CD14-positive monocyte (primary cell): ENCODE measurements around the gene FBXO22. TPM values are rescaled to one million over a fixed set of nuclear protein-coding genes. Genes with fewer than 3 reads are reported as not detected.
A peak's percentile ranks its signal among the peaks of the same experiment; 100 is the strongest.

Experiments used
- DNase-seq, 3 donors: peaks; one replicate each; pipeline ENCODE4 v3.0.0-alpha.2; 2011 to 2022
- H2AFZ ChIP-seq: 2 replicates; pipeline ENCODE4 v1.6.0; 2012; ENCODE audit warnings: mild to moderate bottlenecking, low read depth, low read length, inconsistent platforms; ENCODE audit not compliant: insufficient read depth, poor library complexity, severe bottlenecking
- H3K27ac ChIP-seq, 2 donors: 1 replicate in 1 of 2; 2 replicates in 1 of 2; pipeline ENCODE4 v1.5.1; 2012 to 2013; ENCODE audit warnings: low read length in 2 of 2, control low read depth in 1 of 2, inconsistent platforms in 1 of 2, low read depth in 1 of 2, mild to moderate bottlenecking in 1 of 2
- H3K27me3 ChIP-seq, 2 donors: one replicate each; pipeline versions ENCODE4 v1.6.0 to v1.6.1; 2011 to 2013; ENCODE audit warnings: low read length in 2 of 2; ENCODE audit not compliant: control insufficient read depth in 2 of 2, insufficient read depth in 2 of 2
- H3K36me3 ChIP-seq, 2 donors: replicated peaks in 1 of 2; 1 replicate in 1 of 2; 2 replicates in 1 of 2; pipeline versions ENCODE4 v1.5.1 to v1.6.1; 2012 to 2013; ENCODE audit warnings: low read length in 2 of 2, control low read depth in 1 of 2, inconsistent platforms in 1 of 2, mild to moderate bottlenecking in 1 of 2; ENCODE audit not compliant: insufficient read depth in 2 of 2, control insufficient read depth in 1 of 2
- H3K4me1 ChIP-seq, 2 donors: 1 replicate in 1 of 2; 2 replicates in 1 of 2; pipeline versions ENCODE4 v1.5.1 to v1.6.1; 2012 to 2013; ENCODE audit warnings: low read length in 2 of 2, control low read depth in 1 of 2, inconsistent platforms in 1 of 2, mild to moderate bottlenecking in 1 of 2, moderate library complexity in 1 of 2; ENCODE audit not compliant: insufficient read depth in 2 of 2, control insufficient read depth in 1 of 2
- H3K4me2 ChIP-seq: replicated peaks from 2 replicates; pipeline ENCODE3; 2012; ENCODE audit warnings: low read length, moderate library complexity, mild to moderate bottlenecking; ENCODE audit not compliant: poor library complexity, severe bottlenecking; ENCODE audit errors: extremely low read depth
- H3K4me3 ChIP-seq, 3 experiments: fragments of 200-600 bp in 1 of 3; sonication (generic) in 1 of 3; replicated peaks in 1 of 3; 1 replicate in 2 of 3; 2 replicates in 1 of 3; pipeline ENCODE4 v1.5.1; 2011 to 2013; ENCODE audit warnings: low read length in 3 of 3, mild to moderate bottlenecking in 3 of 3, control low read depth in 2 of 3, low read depth in 2 of 3, inconsistent platforms in 1 of 3, moderate library complexity in 1 of 3
- H3K79me2 ChIP-seq: 2 replicates; pipeline ENCODE4 v1.6.0; 2012; ENCODE audit warnings: mild to moderate bottlenecking, control low read depth, inconsistent platforms, low read length, moderate library complexity; ENCODE audit not compliant: insufficient read depth
- H3K9ac ChIP-seq: 2 replicates; pipeline ENCODE4 v1.6.0; 2017; ENCODE audit warnings: low read length, mild to moderate bottlenecking; ENCODE audit not compliant: insufficient read depth, poor library complexity, severe bottlenecking
- H3K9me3 ChIP-seq, 2 donors: replicated peaks in 1 of 2; 1 replicate in 1 of 2; 2 replicates in 1 of 2; pipeline versions ENCODE4 v1.5.1 to v1.6.1; 2012 to 2013; ENCODE audit warnings: low read length in 2 of 2, control low read depth in 1 of 2; ENCODE audit not compliant: control insufficient read depth in 1 of 2, insufficient read depth in 1 of 2
- H4K20me1 ChIP-seq: 2 replicates; pipeline ENCODE4 v1.6.0; 2012; ENCODE audit warnings: mild to moderate bottlenecking, low read length, control low read depth, moderate library complexity; ENCODE audit not compliant: insufficient read depth
- H3K27ac Mint-ChIP-seq, 7 donors: one replicate each; pipeline ENCODE4 v1.8.0; 2020; ENCODE audit warnings: mild to moderate bottlenecking in 7 of 7, mixed read lengths in 7 of 7, moderate library complexity in 6 of 7, inconsistent platforms in 2 of 7
- H3K27me3 Mint-ChIP-seq, 3 donors: one replicate each; pipeline ENCODE4 v1.8.0; 2021 to 2022; ENCODE audit warnings: low read depth in 3 of 3, mild to moderate bottlenecking in 3 of 3, mixed read lengths in 3 of 3, moderate library complexity in 3 of 3, inconsistent platforms in 1 of 3
- H3K36me3 Mint-ChIP-seq, 2 donors: one replicate each; pipeline ENCODE4 v1.8.0; 2020; ENCODE audit warnings: mixed read lengths in 2 of 2, inconsistent platforms in 1 of 2, mild to moderate bottlenecking in 1 of 2
- H3K4me1 Mint-ChIP-seq: one replicate; pipeline ENCODE4 v1.8.0; 2020; ENCODE audit warnings: mild to moderate bottlenecking, mixed read lengths
- H3K4me3 Mint-ChIP-seq, 2 donors: one replicate each; pipeline ENCODE4 v1.8.0; 2020; ENCODE audit warnings: mild to moderate bottlenecking in 2 of 2, mixed read lengths in 2 of 2, moderate library complexity in 1 of 2
- H3K9me3 Mint-ChIP-seq, 7 donors: one replicate each; pipeline ENCODE4 v1.8.0; 2020 to 2022; ENCODE audit warnings: mixed read lengths in 7 of 7, mild to moderate bottlenecking in 6 of 7, moderate library complexity in 6 of 7, inconsistent platforms in 2 of 7
- whole genome bisulfite sequencing: methylation state at CpG from one replicate; pipeline ENCODE4 v1.1.5; 2013; ENCODE audit warnings: missing lambda C conversion rate; ENCODE audit not compliant: insufficient coverage; 5-methylcytosine and 5-hydroxymethylcytosine counted together
- intact Hi-C, 2 donors: fragments of 100-400 bp; cut with micrococcal nuclease; formaldehyde crosslinking; loops; one replicate each; pipeline versions ENCODE4 v1.15.0 to v1.15.1; 2023
- polyA plus RNA-seq, 3 donors: library from polyadenylated mRNA; depleted of rRNA in 1 of 3; unstranded in 2 of 3; stranded (reverse) in 1 of 3; fragments of 300-500 nt in 2 of 3; fragments of >200 nt in 1 of 3; fragmentation: Illumina TruSeq in 2 of 3; gene quantifications; 1 replicate in 2 of 3; 2 replicates in 1 of 3; pipeline ENCODE4 v1.2.3, GENCODE V29; 2012 to 2021
- TF ChIP-seq, protein P1 (sequence below): fragments of 200-600 bp; IDR thresholded peaks from one replicate; pipeline ENCODE4 v1.8.0; 2022; ENCODE audit warnings: antibody characterized with exemption, mild to moderate bottlenecking

The FBXO22 gene
- polyA plus RNA-seq, 3 donors = 4.2 to 12.8 (median 12.3) TPM

DNA sequence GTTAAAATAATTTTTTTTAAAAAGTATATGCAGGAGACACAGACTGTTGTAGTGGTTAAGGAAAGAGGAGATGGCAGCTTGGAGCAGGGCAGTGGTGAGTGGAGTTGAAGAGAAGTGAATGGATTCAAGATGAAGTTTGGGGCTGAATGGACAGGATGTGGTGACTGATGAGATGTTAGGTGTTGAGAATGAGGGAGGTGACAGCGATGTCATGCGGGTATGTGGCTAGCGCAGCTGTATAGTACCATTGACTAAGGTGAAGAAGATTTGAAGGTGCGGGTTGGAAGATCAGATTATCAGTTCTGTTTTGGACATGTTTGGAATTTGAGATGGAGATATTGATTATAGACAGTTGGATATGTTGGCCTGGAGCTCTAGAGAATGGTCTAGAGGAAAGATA lies 20.1 kb downstream of the FBXO22 start:
- no peak overlapping the region for H3K4me3 Mint-ChIP-seq
- intact Hi-C loops = no loop called here
- Histone ChIP-seq H3K27me3 (no peaks in the 10 kb centered on the region), H4K20me1 (no peaks in the 10 kb centered on the region), H3K79me2 (no peaks in the 10 kb centered on the region), H3K4me2 (no peak overlapping the region), H3K4me3 (no peak overlapping the region), H2AFZ (no peak overlapping the region), H3K4me1 (peaks cover 0 to 9% of the 10 kb centered on the region in 2 donors), H3K9me3 (no peaks in the 10 kb centered on the region), H3K27ac (no peak overlapping the region), H3K36me3 (peaks cover 31 to 83% of the 10 kb centered on the region in 2 donors), H3K9ac (no peak overlapping the region)
- peak overlapping the region in 1 of 7 donors; percentile 3 for H3K27ac Mint-ChIP-seq
- peaks cover 54 to 59% of the 10 kb centered on the region in 2 donors for H3K36me3 Mint-ChIP-seq
- peaks cover 12% of the 10 kb centered on the region for H3K4me1 Mint-ChIP-seq
- DNase-seq = no peak
- H3K9me3 Mint-ChIP-seq = no peaks in the 10 kb centered on the region
- H3K27me3 Mint-ChIP-seq = no peaks in the 10 kb centered on the region
- TF ChIP-seq, protein P1, sequence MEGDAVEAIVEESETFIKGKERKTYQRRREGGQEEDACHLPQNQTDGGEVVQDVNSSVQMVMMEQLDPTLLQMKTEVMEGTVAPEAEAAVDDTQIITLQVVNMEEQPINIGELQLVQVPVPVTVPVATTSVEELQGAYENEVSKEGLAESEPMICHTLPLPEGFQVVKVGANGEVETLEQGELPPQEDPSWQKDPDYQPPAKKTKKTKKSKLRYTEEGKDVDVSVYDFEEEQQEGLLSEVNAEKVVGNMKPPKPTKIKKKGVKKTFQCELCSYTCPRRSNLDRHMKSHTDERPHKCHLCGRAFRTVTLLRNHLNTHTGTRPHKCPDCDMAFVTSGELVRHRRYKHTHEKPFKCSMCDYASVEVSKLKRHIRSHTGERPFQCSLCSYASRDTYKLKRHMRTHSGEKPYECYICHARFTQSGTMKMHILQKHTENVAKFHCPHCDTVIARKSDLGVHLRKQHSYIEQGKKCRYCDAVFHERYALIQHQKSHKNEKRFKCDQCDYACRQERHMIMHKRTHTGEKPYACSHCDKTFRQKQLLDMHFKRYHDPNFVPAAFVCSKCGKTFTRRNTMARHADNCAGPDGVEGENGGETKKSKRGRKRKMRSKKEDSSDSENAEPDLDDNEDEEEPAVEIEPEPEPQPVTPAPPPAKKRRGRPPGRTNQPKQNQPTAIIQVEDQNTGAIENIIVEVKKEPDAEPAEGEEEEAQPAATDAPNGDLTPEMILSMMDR = no peak
- WGBS = 98% methylated on average over 4 of the region's 4 CpGs

DNA sequence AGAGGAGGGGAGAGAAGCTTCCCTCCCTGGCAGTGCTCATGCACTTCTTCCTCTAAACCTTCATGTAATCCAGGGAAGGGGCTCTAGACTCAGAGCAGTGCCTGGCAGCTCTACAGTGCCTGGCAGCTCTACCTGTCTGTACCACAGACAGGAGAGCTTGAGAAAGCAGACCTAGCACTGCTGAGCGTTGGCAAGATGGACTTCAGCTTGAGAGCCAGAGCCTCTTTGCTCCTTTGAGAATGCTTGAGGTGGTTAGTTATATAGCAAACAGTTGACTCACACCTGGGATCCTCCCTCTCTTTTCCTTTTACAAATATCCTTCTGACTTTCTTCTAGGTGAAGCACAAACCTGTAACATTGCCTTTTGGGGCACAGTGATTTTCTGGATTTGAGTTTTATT lies 20.9 kb downstream of the FBXO22 start:
- intact Hi-C loops = no loop called here
- no peaks in the 10 kb centered on the region for H3K27me3 Mint-ChIP-seq
- no peak for DNase-seq
- H3K4me2 ChIP-seq = no peak overlapping the region
- H3K4me3 Mint-ChIP-seq = no peak overlapping the region
- H3K4me1 Mint-ChIP-seq = peaks cover 15% of the 10 kb centered on the region
- TF ChIP-seq, protein P1 = no peak
- H3K9me3 Mint-ChIP-seq = no peaks in the 10 kb centered on the region
- peaks cover 47 to 51% of the 10 kb centered on the region in 2 donors for H3K36me3 Mint-ChIP-seq
- peak overlapping the region in 1 of 2 donors; percentile 27 for H3K27ac ChIP-seq
- H3K36me3 ChIP-seq = peaks cover 26 to 75% of the 10 kb centered on the region in 2 donors
- H3K9ac ChIP-seq = no peak overlapping the region
- WGBS = no CpG with 5 or more reads among the region's 1 CpG
- no peaks in the 10 kb centered on the region for H3K9me3 ChIP-seq
- H3K4me3 ChIP-seq = no peak overlapping the region
- no peak overlapping the region for H2AFZ ChIP-seq
- peaks cover 0 to 9% of the 10 kb centered on the region in 2 donors for H3K4me1 ChIP-seq
- H3K27ac Mint-ChIP-seq = peak overlapping the region in 3 of 7 donors; percentile 11 to 37 (median 11)
- no peaks in the 10 kb centered on the region for H3K79me2 ChIP-seq
- H3K27me3 ChIP-seq = no peaks in the 10 kb centered on the region
- H4K20me1 ChIP-seq = no peaks in the 10 kb centered on the region
